ENCODE measurements around the gene PSMB7. TPM values are rescaled to one million over a fixed set of nuclear protein-coding genes. Genes with fewer than 3 reads are reported as not detected.

PSMB7 gene
- 100 to 1,000 TPM; 191 to 243 (median 218) TPM for polyA plus RNA-seq (ENCODE audit: insufficient read length in 4 of 4)

- peak; percentile 84 to 93 (median 90) for DNase-seq (ENCODE audit: low read depth in 4 of 4, low spot score in 2 of 4)
Measured at GRCh38 chr9:124415102-124415851, at the start of gene PSMB7. Gene PSMB7 (minus strand): TSS chr9:124415442. CDS start chr9:124415425, 17 bp downstream.

DNA sequence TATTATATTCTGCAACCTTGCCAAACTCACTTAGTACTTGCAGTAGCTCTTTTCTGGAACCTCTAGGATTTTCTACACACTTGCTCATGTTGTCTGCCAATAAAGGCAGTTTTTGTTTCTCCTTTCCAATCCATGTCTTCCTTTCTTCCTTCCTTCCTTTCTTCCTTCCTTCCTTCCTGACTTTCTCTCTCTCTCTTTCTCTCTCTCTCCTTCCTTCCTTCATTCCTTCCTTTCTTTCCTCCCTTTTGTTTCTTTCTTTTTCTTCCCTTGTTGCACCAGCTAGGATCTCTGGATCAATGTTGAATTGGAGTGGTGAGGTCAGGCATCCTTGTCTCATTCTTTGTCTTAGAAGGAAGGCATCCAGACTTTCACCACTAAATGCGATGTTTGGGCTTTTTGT, 47.5 kb upstream of the PSMB7 start:
- DNase-seq (ENCODE audit: low read depth in 4 of 4, low spot score in 2 of 4), result no peak

GRCh38 chr9:124458441-124458840, 43.2 kb upstream of the PSMB7 start:
- no peak for DNase-seq (ENCODE audit: low read depth in 4 of 4, low spot score in 2 of 4)

GRCh38 chr9:124457887-124458431, 42.7 kb upstream of the PSMB7 start:
- no peak for DNase-seq (ENCODE audit: low read depth in 4 of 4, low spot score in 2 of 4)

- DNase-seq (ENCODE audit: low read depth in 4 of 4, low spot score in 2 of 4), result no peak
Measured at GRCh38 chr9:124457079-124457886, 42.0 kb upstream of the PSMB7 start.

DNA sequence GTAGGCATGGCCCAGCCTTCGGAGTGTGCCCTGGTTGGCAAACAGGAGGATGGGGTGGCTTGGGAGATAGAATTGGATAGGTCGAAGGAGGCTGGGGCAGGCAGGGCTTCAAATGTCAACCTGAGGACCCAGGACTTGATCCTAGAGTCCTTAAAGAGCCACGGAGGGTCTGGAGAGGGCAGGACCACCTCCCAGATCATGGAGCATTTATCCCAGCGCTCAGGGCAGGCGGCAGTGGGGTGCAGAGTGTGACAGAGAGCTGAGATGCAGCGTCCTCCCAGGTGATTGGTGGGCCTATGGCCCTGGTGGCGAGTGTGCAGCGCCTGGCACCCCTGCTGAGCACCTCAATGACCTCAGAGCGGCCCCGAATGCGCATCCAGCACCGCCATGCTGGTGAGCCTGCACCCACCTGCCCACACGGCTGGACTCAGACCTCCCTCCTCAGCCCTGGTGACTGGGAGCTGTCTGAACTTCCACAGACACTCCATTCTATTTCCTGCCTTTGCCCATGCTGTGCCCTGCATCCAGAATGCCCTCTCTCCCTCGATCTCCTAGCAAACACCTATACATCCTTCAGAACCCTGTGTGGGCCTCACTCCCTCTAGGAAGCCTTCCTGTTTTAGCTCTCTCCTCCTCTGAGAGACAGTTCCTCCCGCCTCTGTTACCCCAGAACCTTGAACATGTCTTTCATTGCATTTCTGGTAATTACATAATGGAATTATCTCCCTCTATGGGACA, 41.3 kb upstream of the PSMB7 start:
- DNase-seq (ENCODE audit: low read depth in 4 of 4, low spot score in 2 of 4), result no peak

- no peak for DNase-seq (ENCODE audit: low read depth in 4 of 4, low spot score in 2 of 4)
Measured at GRCh38 chr9:124455820-124456219, 40.6 kb upstream of the PSMB7 start.

DNA sequence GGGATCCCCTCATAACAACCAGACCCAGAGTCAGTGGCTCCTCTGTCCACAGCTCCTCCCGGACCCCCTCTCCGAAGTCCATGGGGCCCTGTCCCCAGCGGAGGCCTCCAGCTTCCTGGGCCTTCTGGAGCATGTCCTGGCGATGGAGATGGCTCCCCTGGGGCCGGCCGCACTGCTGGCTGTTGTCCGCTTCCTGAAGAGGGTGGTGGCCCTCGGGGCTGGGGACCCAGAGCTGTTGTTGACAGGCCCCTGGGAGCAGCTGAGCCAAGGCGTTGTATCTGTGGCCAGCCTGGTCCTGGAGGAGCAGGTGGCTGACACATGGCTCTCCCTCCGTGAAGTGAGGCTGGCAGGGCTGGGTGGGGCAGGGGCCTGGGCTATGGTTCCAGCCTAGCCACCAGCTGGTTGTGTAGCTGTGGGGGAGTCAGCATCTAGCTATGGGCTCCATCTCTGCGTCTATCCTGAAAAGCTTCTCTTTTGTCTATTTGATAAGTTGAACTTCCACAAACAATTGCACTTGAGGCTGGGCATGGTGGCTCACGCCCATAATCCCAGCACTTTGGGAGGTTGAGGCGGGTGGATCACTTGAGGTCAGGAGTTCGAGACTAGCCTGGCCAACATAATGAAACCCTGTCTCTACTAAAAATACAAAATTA, 39.7 kb upstream of the PSMB7 start:
- DNase-seq (ENCODE audit: low read depth in 4 of 4, low spot score in 2 of 4), result no peak

GRCh38 chr9:124454296-124454695, 39.1 kb upstream of the PSMB7 start:
- DNase-seq (ENCODE audit: low read depth in 4 of 4, low spot score in 2 of 4), result no peak

GRCh38 chr9:124453586-124454191, 38.4 kb upstream of the PSMB7 start:
- DNase-seq (ENCODE audit: low read depth in 4 of 4, low spot score in 2 of 4), result no peak

- DNase-seq (ENCODE audit: low read depth in 4 of 4, low spot score in 2 of 4), result no peak
Measured at GRCh38 chr9:124452841-124453585, 37.8 kb upstream of the PSMB7 start.

- no peak for DNase-seq (ENCODE audit: low read depth in 4 of 4, low spot score in 2 of 4)
Measured at GRCh38 chr9:124452326-124452725, 37.1 kb upstream of the PSMB7 start.

- no peak for DNase-seq (ENCODE audit: low read depth in 4 of 4, low spot score in 2 of 4)
Measured at GRCh38 chr9:124450931-124451661, 35.9 kb upstream of the PSMB7 start.

GRCh38 chr9:124450241-124450924, 35.1 kb upstream of the PSMB7 start, which contains the start of gene ADGRD2:
Gene ADGRD2 (plus strand): TSS chr9:124450451. CDS start chr9:124451667, 1,216 bp downstream.
- peak in 3 of 4 donors; percentile 13 to 23 (median 15) for DNase-seq (ENCODE audit: low read depth in 4 of 4, low spot score in 2 of 4)

- no peak for DNase-seq (ENCODE audit: low read depth in 4 of 4, low spot score in 2 of 4)
Measured at GRCh38 chr9:124449381-124450151, 34.3 kb upstream of the PSMB7 start.

DNA sequence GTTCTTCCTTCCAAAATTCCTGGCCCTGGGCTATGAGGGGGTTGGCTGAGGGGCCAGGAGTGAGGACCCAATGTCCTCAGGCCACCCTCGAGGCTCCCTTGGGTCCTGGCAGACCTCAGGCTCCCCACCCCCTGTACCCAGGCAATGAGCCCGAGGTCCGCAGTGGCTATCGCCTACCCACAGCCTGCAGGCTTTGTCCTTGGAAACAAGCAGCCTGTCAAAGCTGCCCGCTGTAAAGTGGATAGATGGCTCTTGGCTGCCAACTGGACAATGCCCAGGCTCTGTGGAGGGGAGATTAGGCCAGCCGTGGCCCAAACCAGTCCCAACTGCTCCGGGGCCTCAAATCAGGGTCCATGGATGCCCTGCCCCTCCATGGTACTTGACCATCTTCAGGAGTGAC, 32.8 kb upstream of the PSMB7 start:
- DNase-seq (ENCODE audit: low read depth in 4 of 4, low spot score in 2 of 4), result no peak

GRCh38 chr9:124447297-124447661, 32.0 kb upstream of the PSMB7 start:
- DNase-seq (ENCODE audit: low read depth in 4 of 4, low spot score in 2 of 4), result no peak

All from left renal cortex interstitium (tissue), 4 donors.